ENCODE results near the gene GMPR.

DNA sequence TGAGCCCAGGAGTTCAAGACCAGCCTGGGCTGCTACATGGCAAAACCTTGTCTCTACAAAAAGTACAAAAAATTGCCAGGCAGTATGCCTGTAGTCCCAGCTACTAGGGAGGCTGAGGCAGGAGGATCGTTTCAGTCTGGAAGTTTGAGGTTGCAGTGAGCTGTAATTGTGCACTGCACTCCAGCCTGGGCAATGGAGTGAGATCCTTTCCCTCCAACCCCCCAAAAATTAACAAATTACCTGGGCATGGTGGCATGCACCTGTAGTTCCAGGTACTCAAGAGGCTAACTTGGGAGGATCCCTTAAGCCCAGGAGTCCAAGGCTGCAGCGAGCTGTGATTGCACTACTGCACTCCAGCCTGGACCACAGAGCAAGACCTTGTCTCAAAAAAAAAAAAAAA is 29.4 kb upstream of the GMPR start:
- TF ChIP-seq POLR2AphosphoS5 (IDR thresholded peaks at IDR 0.05; ENCODE audit: insufficient read depth, low read depth, low read length) (no peak), POLR2A (IDR thresholded peaks at IDR 0.05; ENCODE audit: low read depth, low read length) (no peak), FOS (IDR thresholded peaks at IDR 0.05; ENCODE audit: borderline replicate concordance, insufficient read depth, low read length) (no peak), GATA2 (IDR thresholded peaks at IDR 0.05; ENCODE audit: insufficient read depth, insufficient read length, low read depth, low read length) (no peak), EZH2 (IDR thresholded peaks at IDR 0.05; ENCODE audit: borderline replicate concordance, low read depth, low read length, severe bottlenecking) (no peak)
- TF ChIP-seq, protein P1, sequence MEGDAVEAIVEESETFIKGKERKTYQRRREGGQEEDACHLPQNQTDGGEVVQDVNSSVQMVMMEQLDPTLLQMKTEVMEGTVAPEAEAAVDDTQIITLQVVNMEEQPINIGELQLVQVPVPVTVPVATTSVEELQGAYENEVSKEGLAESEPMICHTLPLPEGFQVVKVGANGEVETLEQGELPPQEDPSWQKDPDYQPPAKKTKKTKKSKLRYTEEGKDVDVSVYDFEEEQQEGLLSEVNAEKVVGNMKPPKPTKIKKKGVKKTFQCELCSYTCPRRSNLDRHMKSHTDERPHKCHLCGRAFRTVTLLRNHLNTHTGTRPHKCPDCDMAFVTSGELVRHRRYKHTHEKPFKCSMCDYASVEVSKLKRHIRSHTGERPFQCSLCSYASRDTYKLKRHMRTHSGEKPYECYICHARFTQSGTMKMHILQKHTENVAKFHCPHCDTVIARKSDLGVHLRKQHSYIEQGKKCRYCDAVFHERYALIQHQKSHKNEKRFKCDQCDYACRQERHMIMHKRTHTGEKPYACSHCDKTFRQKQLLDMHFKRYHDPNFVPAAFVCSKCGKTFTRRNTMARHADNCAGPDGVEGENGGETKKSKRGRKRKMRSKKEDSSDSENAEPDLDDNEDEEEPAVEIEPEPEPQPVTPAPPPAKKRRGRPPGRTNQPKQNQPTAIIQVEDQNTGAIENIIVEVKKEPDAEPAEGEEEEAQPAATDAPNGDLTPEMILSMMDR (IDR thresholded peaks at IDR 0.05; ENCODE audit: extremely low read depth in 1 of 2, insufficient read depth in 1 of 2, low read depth in 1 of 2, low read length in 2 of 2) = no peak
- TF ChIP-seq, protein P2, sequence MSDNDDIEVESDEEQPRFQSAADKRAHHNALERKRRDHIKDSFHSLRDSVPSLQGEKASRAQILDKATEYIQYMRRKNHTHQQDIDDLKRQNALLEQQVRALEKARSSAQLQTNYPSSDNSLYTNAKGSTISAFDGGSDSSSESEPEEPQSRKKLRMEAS (IDR thresholded peaks at IDR 0.05; ENCODE audit: insufficient read depth, insufficient read length) = no peak

All from endothelial cell of umbilical vein (primary cell).